Smooth muscle cell (in vitro differentiated cells): ENCODE data around the gene ARHGAP15. TPM values are rescaled to one million over a fixed set of nuclear protein-coding genes. Genes with fewer than 3 reads are reported as not detected.

Experiments used
- DNase-seq: peaks from one replicate; lab custom pipeline; 2025; ENCODE audit not compliant: unreplicated experiment; lab: John Stamatoyannopoulos, UW
- H2AFZ ChIP-seq: fragments of 200-600 bp; sonication (generic); 2 replicates; pipeline ENCODE4 v1.6.0; 2016; ENCODE audit warnings: antibody characterized with exemption, low read depth, mild to moderate bottlenecking
- H3F3A ChIP-seq: fragments of 200-600 bp; sonication (generic); 2 replicates; pipeline ENCODE4 v1.6.0; 2017; ENCODE audit warnings: antibody characterized with exemption, low read depth
- H3K27ac ChIP-seq: fragments of 200-600 bp; sonication (generic); 2 replicates; pipeline ENCODE4 v1.5.1; 2016; ENCODE audit warnings: low read depth, mild to moderate bottlenecking
- H3K27me3 ChIP-seq: fragments of 200-600 bp; sonication (generic); 2 replicates; pipeline ENCODE4 v1.6.1; 2016; ENCODE audit warnings: low read depth, mild to moderate bottlenecking
- H3K36me3 ChIP-seq: fragments of 200-600 bp; sonication (generic); 2 replicates; pipeline ENCODE4 v1.5.1; 2016; ENCODE audit warnings: low read depth
- H3K4me1 ChIP-seq: fragments of 200-600 bp; sonication (generic); 2 replicates; pipeline ENCODE4 v1.5.1; 2016; ENCODE audit warnings: low read depth
- H3K4me2 ChIP-seq: fragments of 200-600 bp; sonication (generic); 2 replicates; pipeline ENCODE4 v1.6.0; 2016; ENCODE audit warnings: mild to moderate bottlenecking
- H3K4me3 ChIP-seq: fragments of 200-600 bp; sonication (generic); 2 replicates; pipeline ENCODE4 v1.5.1; 2016; ENCODE audit warnings: mild to moderate bottlenecking
- H3K79me2 ChIP-seq: fragments of 200-600 bp; sonication (generic); 2 replicates; pipeline ENCODE4 v1.6.0; 2016; ENCODE audit warnings: low read depth, mild to moderate bottlenecking
- H3K9ac ChIP-seq: fragments of 200-600 bp; sonication (generic); 2 replicates; pipeline ENCODE4 v1.6.0; 2016; ENCODE audit warnings: low read depth
- H3K9me3 ChIP-seq: fragments of 200-600 bp; sonication (generic); replicated peaks from 2 replicates; pipeline ENCODE4 v1.5.1; 2016; ENCODE audit warnings: low read depth
- H4K20me1 ChIP-seq: fragments of 200-600 bp; sonication (generic); 2 replicates; pipeline ENCODE4 v1.6.0; 2016; ENCODE audit warnings: low read depth
- WGBS: methylation state at CpG from one replicate; pipeline ENCODE4 v1.1.7; 2016; ENCODE audit warnings: low lambda C conversion rate; 5-methylcytosine and 5-hydroxymethylcytosine counted together
- polyA plus RNA-seq: library from polyadenylated mRNA; unstranded; fragments of >200 nt; fragmentation: Nextera tagmentation; extraction: Ambion mirVana; gene quantifications from 2 replicates; pipeline ENCODE4 v1.2.1, GENCODE V29; 2016
- total RNA-seq: library from RNA; depleted of rRNA; stranded (reverse); fragments of >200 nt; gene quantifications from 2 replicates; pipeline ENCODE4 v1.2.3, GENCODE V29; 2014
- TF ChIP-seq, protein P1 (sequence below): fragments of 200-600 bp; sonication (generic); IDR thresholded peaks from 2 replicates; pipeline ENCODE4 v1.5.1; 2017; ENCODE audit warnings: borderline replicate concordance, mild to moderate bottlenecking, antibody characterized with exemption; ENCODE audit not compliant: insufficient read depth, poor library complexity, severe bottlenecking

Gene ARHGAP15
- total and polyA plus RNA-seq, 2 experiments from 2014 or later, result not detected

DNA sequence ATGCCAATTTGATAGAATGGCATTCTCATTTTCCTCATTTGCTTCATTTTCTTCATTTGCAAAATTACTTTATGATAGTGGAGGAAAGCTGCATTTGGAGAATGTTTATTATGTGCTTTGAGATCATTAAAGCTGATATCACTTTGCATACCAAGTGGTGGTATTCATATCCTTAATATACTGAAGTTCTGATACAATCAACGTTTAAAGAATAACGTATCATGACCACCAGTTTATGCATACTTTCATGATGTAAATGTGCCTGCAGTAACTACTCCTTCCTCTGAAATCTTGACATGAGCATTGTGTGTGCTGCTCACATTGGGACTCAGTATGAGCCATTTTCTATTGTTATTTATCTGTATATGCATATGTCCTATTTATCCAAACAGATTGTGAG lies 302.1 kb downstream of the ARHGAP15 start:
- H3K27ac ChIP-seq, result no peak overlapping the region
- no peak for DNase-seq
- no peak overlapping the region for H3K4me2 ChIP-seq
- no peaks in the 10 kb centered on the region for H3F3A ChIP-seq
- WGBS, result 61% methylated on average over 2 of the region's 2 CpGs
- no peaks in the 10 kb centered on the region for H3K79me2 ChIP-seq
- no peaks in the 10 kb centered on the region for H3K27me3 ChIP-seq
- H4K20me1 ChIP-seq, result no peaks in the 10 kb centered on the region
- TF ChIP-seq, protein P1, sequence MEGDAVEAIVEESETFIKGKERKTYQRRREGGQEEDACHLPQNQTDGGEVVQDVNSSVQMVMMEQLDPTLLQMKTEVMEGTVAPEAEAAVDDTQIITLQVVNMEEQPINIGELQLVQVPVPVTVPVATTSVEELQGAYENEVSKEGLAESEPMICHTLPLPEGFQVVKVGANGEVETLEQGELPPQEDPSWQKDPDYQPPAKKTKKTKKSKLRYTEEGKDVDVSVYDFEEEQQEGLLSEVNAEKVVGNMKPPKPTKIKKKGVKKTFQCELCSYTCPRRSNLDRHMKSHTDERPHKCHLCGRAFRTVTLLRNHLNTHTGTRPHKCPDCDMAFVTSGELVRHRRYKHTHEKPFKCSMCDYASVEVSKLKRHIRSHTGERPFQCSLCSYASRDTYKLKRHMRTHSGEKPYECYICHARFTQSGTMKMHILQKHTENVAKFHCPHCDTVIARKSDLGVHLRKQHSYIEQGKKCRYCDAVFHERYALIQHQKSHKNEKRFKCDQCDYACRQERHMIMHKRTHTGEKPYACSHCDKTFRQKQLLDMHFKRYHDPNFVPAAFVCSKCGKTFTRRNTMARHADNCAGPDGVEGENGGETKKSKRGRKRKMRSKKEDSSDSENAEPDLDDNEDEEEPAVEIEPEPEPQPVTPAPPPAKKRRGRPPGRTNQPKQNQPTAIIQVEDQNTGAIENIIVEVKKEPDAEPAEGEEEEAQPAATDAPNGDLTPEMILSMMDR, result no peak
- H3K4me3 ChIP-seq, result no peak overlapping the region
- peak overlapping the region; percentile 14 for H2AFZ ChIP-seq
- no peaks in the 10 kb centered on the region for H3K4me1 ChIP-seq
- H3K9me3 ChIP-seq, result no peaks in the 10 kb centered on the region
- H3K36me3 ChIP-seq, result no peaks in the 10 kb centered on the region
- no peak overlapping the region for H3K9ac ChIP-seq

DNA sequence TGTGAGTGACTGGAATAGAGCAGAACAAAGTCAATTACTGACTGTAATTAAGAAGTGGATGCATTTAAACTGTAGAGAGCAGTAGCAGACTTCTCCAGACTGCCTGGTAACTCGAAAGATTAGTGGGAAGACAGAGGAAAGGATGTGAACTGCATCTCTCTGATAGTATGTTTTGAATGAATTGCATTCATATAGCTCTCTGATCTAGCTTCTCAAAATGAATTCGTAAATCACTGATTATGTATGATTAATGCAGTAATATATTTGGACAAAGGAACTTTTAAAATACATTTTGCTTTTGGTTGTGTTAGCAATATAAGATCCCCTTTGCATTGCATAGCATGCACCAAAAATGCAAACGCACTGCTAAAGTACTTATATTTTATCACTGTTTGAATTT lies 304.0 kb downstream of the ARHGAP15 start:
- no peaks in the 10 kb centered on the region for H3K27me3 ChIP-seq
- no peaks in the 10 kb centered on the region for H3K36me3 ChIP-seq
- no peak overlapping the region for H3K27ac ChIP-seq
- H3K4me3 ChIP-seq, result no peak overlapping the region
- no peaks in the 10 kb centered on the region for H4K20me1 ChIP-seq
- WGBS, result 66% methylated on average over 3 of the region's 3 CpGs
- H3K4me1 ChIP-seq, result no peaks in the 10 kb centered on the region
- no peak overlapping the region for H3K4me2 ChIP-seq
- H3K9ac ChIP-seq, result no peak overlapping the region
- TF ChIP-seq, protein P1, result peak; percentile 13
- H2AFZ ChIP-seq, result no peak overlapping the region
- no peaks in the 10 kb centered on the region for H3F3A ChIP-seq
- no peaks in the 10 kb centered on the region for H3K9me3 ChIP-seq
- no peak for DNase-seq
- H3K79me2 ChIP-seq, result no peaks in the 10 kb centered on the region

DNA sequence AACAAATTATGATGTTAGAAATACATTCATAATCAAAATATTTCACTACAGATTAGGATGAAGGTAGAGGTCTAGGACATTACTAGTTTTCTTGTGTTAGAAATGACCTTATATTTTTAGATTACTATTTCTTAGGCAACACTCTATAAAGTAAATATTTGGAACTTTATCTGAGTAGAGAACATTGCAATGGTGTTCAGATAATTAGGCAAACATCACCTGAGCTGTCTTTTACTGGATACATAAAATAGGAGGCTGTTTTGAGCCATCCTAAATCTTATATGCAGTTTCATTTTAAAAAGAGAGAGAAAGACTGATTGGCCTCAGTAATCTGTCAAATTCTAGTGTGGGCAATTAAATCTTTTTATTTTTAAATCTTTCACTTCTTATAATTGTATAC lies 304.6 kb downstream of the ARHGAP15 start:
- no peaks in the 10 kb centered on the region for H3F3A ChIP-seq
- H3K79me2 ChIP-seq, result no peaks in the 10 kb centered on the region
- no peaks in the 10 kb centered on the region for H3K9me3 ChIP-seq
- H2AFZ ChIP-seq, result no peak overlapping the region
- H3K27me3 ChIP-seq, result no peaks in the 10 kb centered on the region
- no peak for DNase-seq
- H3K4me1 ChIP-seq, result no peaks in the 10 kb centered on the region
- TF ChIP-seq, protein P1, result no peak
- H3K4me3 ChIP-seq, result no peak overlapping the region
- H3K4me2 ChIP-seq, result no peak overlapping the region
- H4K20me1 ChIP-seq, result no peaks in the 10 kb centered on the region
- H3K27ac ChIP-seq, result no peak overlapping the region
- H3K9ac ChIP-seq, result no peak overlapping the region
- H3K36me3 ChIP-seq, result no peaks in the 10 kb centered on the region

DNA sequence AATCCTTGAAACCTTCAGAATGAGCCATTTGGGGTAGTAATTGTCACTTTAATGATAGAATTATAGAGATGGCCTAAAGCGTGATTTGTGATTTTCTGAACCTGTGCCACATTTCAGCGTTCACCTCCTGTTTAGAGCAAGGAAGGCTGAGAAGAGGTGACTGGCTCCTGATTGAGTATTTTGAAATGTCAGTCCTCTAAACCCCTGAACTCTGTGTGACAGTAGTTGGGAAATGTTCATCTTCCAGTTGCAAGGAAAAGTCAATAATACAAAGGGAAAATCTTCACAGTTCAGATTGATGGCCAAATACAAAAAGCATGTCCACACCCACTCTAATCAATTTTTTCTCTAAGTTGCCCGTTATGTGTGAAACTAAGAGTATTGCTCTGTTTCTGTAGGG lies 305.2 kb downstream of the ARHGAP15 start:
- Histone ChIP-seq H3K79me2 (no peaks in the 10 kb centered on the region), H3K27me3 (no peaks in the 10 kb centered on the region), H3K9me3 (no peaks in the 10 kb centered on the region), H3F3A (no peaks in the 10 kb centered on the region), H3K36me3 (no peaks in the 10 kb centered on the region), H4K20me1 (no peaks in the 10 kb centered on the region), H3K4me2 (no peak overlapping the region), H2AFZ (no peak overlapping the region), H3K4me1 (no peaks in the 10 kb centered on the region), H3K4me3 (no peak overlapping the region), H3K27ac (no peak overlapping the region), H3K9ac (no peak overlapping the region)
- no peak for DNase-seq
- TF ChIP-seq, protein P1, result no peak
- WGBS, result 95% methylated on average over 3 of the region's 3 CpGs
